DND-41 (cell line): Measurements from ENCODE around the gene PHF3.

ENCODE experiments used
- ATAC-seq: fragments of 200-7000 bp; cut with Tn5 transposase; 3 replicates; pipeline ENCODE4 v1.9.1; 2021; ENCODE audit warnings: low read depth; ENCODE audit not compliant: insufficient read depth
- DNase-seq: peaks from one replicate; pipeline ENCODE4 v3.0.0-alpha.2; 2020
- H2AFZ ChIP-seq: 2 replicates; pipeline ENCODE4 v1.6.0; 2012; ENCODE audit warnings: low read depth, low read length
- H3K27ac ChIP-seq: 2 replicates; pipeline ENCODE4 v1.5.1; 2012; ENCODE audit warnings: low read length, inconsistent platforms
- H3K27me3 ChIP-seq: fragments of 200-600 bp; sonication (generic); 2 replicates; pipeline ENCODE4 v1.6.0; 2012; ENCODE audit warnings: low read length, mild to moderate bottlenecking, inconsistent platforms; ENCODE audit not compliant: insufficient read depth, poor library complexity
- H3K36me3 ChIP-seq: 2 replicates; pipeline ENCODE4 v1.5.1; 2012; ENCODE audit warnings: low read length, inconsistent platforms; ENCODE audit not compliant: insufficient read depth
- H3K4me1 ChIP-seq: 2 replicates; pipeline ENCODE4 v1.5.1; 2012; ENCODE audit warnings: mild to moderate bottlenecking, low read length; ENCODE audit not compliant: insufficient read depth
- H3K4me2 ChIP-seq: 2 replicates; pipeline ENCODE4 v1.6.0; 2012; ENCODE audit warnings: mild to moderate bottlenecking, moderate library complexity, low read length, inconsistent platforms; ENCODE audit not compliant: insufficient read depth
- H3K4me3 ChIP-seq, 2 experiments: fragments of 200-600 bp in 1 of 2; shearing (Covaris generic) in 1 of 2; 2 replicates each; pipeline ENCODE4 v1.5.1; 2012 to 2016; ENCODE audit warnings: inconsistent platforms in 2 of 2, low read length in 2 of 2, mild to moderate bottlenecking in 2 of 2, low read depth in 1 of 2, moderate library complexity in 1 of 2
- H3K79me2 ChIP-seq: 2 replicates; pipeline ENCODE4 v1.6.0; 2012; ENCODE audit warnings: low read length, inconsistent platforms; ENCODE audit not compliant: insufficient read depth
- H3K9ac ChIP-seq: 2 replicates; pipeline ENCODE4 v1.6.0; 2012; ENCODE audit warnings: low read depth, mild to moderate bottlenecking, inconsistent platforms, low read length, moderate library complexity
- H3K9me3 ChIP-seq: 2 replicates; pipeline ENCODE4 v1.5.1; 2012; ENCODE audit warnings: low read length, moderate library complexity, mild to moderate bottlenecking, inconsistent platforms; ENCODE audit not compliant: insufficient read depth, severe bottlenecking
- H4K20me1 ChIP-seq: 2 replicates; pipeline ENCODE4 v1.6.0; 2012; ENCODE audit warnings: low read length; ENCODE audit not compliant: insufficient read depth
- EZH2 ChIP-seq: IDR thresholded peaks from 3 replicates; pipeline ENCODE4 v1.6.1; 2012; ENCODE audit warnings: borderline replicate concordance, low read depth, mild to moderate bottlenecking, moderate library complexity, low read length, inconsistent platforms; ENCODE audit not compliant: severe bottlenecking
- TF ChIP-seq, protein P1 (sequence below): IDR thresholded peaks from 2 replicates; pipeline ENCODE4 v1.5.1; 2012; ENCODE audit warnings: borderline replicate concordance, low read length, moderate library complexity, mild to moderate bottlenecking; ENCODE audit not compliant: poor library complexity, severe bottlenecking; ENCODE audit errors: extremely low read depth

PHF3 gene

DNA sequence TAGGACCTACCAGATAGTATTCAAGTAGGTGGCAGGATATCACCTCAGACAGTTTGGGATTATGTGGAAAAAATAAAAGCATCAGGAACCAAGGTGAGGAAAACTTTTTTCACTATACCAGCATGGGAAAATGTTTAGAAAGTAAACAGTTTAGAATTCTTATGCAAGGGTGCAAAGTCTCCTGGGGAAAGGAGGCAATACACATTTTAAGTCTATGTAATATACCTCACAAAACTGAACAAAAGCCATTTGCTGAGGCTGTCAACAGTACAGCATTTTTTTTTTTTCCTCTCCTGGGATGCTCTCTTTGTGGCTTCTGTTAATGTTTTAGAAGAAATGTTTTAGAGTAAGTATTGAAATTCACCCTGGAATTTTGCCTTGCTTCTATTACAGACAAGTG lies 73.5 kb downstream of the PHF3 start:
- H3K36me3 ChIP-seq: peaks cover 90% of the 10 kb centered on the region
- no peak overlapping the region for H3K4me3 ChIP-seq
- H3K9ac ChIP-seq: no peak overlapping the region
- H3K4me1 ChIP-seq: no peaks in the 10 kb centered on the region
- H3K79me2 ChIP-seq: no peaks in the 10 kb centered on the region
- H3K27me3 ChIP-seq: no peaks in the 10 kb centered on the region
- no peak overlapping the region for H3K4me2 ChIP-seq
- no peaks in the 10 kb centered on the region for H3K9me3 ChIP-seq
- ATAC-seq (no peak), DNase-seq (no peak)
- no peak overlapping the region for H3K27ac ChIP-seq
- peaks cover 3% of the 10 kb centered on the region; the same call in 1 of the 2 replicates for H4K20me1 ChIP-seq
- H2AFZ ChIP-seq: no peak overlapping the region
- TF ChIP-seq EZH2: no peak
- TF ChIP-seq, protein P1, sequence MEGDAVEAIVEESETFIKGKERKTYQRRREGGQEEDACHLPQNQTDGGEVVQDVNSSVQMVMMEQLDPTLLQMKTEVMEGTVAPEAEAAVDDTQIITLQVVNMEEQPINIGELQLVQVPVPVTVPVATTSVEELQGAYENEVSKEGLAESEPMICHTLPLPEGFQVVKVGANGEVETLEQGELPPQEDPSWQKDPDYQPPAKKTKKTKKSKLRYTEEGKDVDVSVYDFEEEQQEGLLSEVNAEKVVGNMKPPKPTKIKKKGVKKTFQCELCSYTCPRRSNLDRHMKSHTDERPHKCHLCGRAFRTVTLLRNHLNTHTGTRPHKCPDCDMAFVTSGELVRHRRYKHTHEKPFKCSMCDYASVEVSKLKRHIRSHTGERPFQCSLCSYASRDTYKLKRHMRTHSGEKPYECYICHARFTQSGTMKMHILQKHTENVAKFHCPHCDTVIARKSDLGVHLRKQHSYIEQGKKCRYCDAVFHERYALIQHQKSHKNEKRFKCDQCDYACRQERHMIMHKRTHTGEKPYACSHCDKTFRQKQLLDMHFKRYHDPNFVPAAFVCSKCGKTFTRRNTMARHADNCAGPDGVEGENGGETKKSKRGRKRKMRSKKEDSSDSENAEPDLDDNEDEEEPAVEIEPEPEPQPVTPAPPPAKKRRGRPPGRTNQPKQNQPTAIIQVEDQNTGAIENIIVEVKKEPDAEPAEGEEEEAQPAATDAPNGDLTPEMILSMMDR: no peak

DNA sequence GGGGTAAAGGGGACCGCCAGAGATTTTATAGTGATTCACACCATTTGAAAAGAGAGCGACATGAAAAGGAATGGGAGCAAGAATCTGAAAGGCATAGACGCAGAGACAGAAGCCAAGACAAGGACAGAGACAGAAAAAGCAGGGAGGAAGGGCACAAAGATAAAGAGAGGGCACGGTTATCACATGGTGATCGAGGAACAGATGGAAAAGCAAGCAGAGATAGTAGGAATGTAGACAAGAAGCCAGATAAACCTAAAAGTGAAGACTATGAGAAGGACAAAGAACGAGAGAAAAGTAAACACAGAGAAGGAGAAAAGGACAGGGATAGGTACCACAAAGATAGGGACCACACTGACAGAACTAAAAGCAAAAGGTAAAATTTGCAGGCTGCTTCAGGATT lies 77.7 kb downstream of the PHF3 start:
- no peak overlapping the region for H3K4me2 ChIP-seq
- no peaks in the 10 kb centered on the region for H4K20me1 ChIP-seq
- DNase-seq (no peak), ATAC-seq (no peak)
- no peak overlapping the region for H2AFZ ChIP-seq
- no peak overlapping the region for H3K9ac ChIP-seq
- H3K27ac ChIP-seq: no peak overlapping the region
- H3K4me3 ChIP-seq: no peak overlapping the region
- TF ChIP-seq, protein P1: no peak
- no peak for TF ChIP-seq EZH2
- no peaks in the 10 kb centered on the region for H3K4me1 ChIP-seq
- H3K79me2 ChIP-seq: no peaks in the 10 kb centered on the region
- H3K9me3 ChIP-seq: no peaks in the 10 kb centered on the region
- H3K27me3 ChIP-seq: no peaks in the 10 kb centered on the region
- H3K36me3 ChIP-seq: peaks cover 49% of the 10 kb centered on the region

DNA sequence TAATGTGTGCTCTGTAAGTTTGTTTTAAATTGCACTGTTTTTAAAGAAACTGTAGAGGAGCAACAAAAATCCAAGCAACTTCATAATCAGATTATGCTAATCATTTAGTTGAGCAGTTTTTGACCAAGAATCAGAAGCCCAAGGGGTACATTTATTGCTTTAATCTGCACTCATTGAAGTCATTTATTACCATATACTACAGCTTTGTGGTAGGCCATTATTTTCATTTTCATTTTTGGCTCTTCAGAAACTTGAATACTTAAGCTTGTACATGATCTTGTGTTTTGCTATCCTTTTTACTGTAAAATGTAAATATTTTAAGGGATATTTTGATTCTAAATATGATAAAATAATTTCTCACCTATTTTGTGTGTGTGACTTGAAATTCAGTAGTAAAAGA lies 78.5 kb downstream of the PHF3 start:
- H3K36me3 ChIP-seq: peaks cover 43% of the 10 kb centered on the region
- H3K4me1 ChIP-seq: no peaks in the 10 kb centered on the region
- no peak overlapping the region for H3K27ac ChIP-seq
- no peak for TF ChIP-seq EZH2
- TF ChIP-seq, protein P1: no peak
- no peaks in the 10 kb centered on the region for H3K79me2 ChIP-seq
- H3K4me3 ChIP-seq: no peak overlapping the region
- no peak overlapping the region for H3K9ac ChIP-seq
- no peak overlapping the region for H3K4me2 ChIP-seq
- no peaks in the 10 kb centered on the region for H3K27me3 ChIP-seq
- DNase-seq (no peak), ATAC-seq (no peak)
- no peak overlapping the region for H2AFZ ChIP-seq
- H3K9me3 ChIP-seq: no peaks in the 10 kb centered on the region
- no peaks in the 10 kb centered on the region for H4K20me1 ChIP-seq

DNA sequence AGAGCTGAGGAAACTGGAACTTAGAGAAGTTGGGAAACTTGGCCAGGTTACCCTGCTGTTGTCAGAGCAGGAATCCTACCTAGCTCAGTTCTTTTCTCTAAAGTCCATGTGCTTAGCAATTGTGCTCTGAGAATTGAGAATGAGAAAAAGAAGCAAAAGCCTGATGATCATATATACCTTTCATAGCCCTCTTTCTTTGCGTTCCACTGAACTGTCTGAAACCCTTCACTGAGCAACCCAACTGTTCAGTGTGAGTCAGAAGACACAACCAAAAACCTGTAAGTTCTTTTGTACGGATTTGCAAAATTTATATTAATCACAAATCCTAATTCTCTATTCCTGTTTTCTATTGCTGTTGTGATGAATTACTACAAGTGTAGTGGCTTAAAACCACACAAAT lies 80.6 kb downstream of the PHF3 start:
- H4K20me1 ChIP-seq: no peaks in the 10 kb centered on the region
- TF ChIP-seq, protein P1: no peak
- TF ChIP-seq EZH2: no peak
- H3K4me1 ChIP-seq: no peaks in the 10 kb centered on the region
- H3K27me3 ChIP-seq: no peaks in the 10 kb centered on the region
- no peak overlapping the region for H3K4me3 ChIP-seq
- DNase-seq (no peak), ATAC-seq (no peak)
- no peaks in the 10 kb centered on the region for H3K9me3 ChIP-seq
- H3K9ac ChIP-seq: no peak overlapping the region
- H3K79me2 ChIP-seq: no peaks in the 10 kb centered on the region
- H2AFZ ChIP-seq: no peak overlapping the region
- no peak overlapping the region for H3K4me2 ChIP-seq
- no peak overlapping the region for H3K27ac ChIP-seq
- peaks cover 23% of the 10 kb centered on the region for H3K36me3 ChIP-seq
